HFFc6 (cell line): ENCODE measurements around the gene EOLA1. TPM values are rescaled to one million over a fixed set of nuclear protein-coding genes. Genes with fewer than 3 reads are reported as not detected.
"Not testable (repeated sequence)": the region's sequence is repeated elsewhere in the genome, so short reads cannot be mapped to it uniquely, and the experiment has no call there.

ENCODE experiments used
- DNase-seq: peaks from one replicate; pipeline ENCODE4 v3.0.0-alpha.2; 2018
- H3K27ac Mint-ChIP-seq: 2 replicates; pipeline ENCODE4 v1.8.0; 2020; ENCODE audit warnings: mild to moderate bottlenecking, mixed read lengths
- H3K27me3 Mint-ChIP-seq: 2 replicates; pipeline ENCODE4 v1.8.0; 2021; ENCODE audit warnings: mild to moderate bottlenecking, moderate library complexity, mixed read lengths; ENCODE audit not compliant: insufficient read depth
- H3K36me3 Mint-ChIP-seq: 2 replicates; pipeline ENCODE4 v1.8.0; 2021; ENCODE audit warnings: low read depth, mixed read lengths
- H3K4me1 Mint-ChIP-seq: 2 replicates; pipeline ENCODE4 v1.8.0; 2020; ENCODE audit warnings: low read depth, mixed read lengths
- H3K4me3 Mint-ChIP-seq: 2 replicates; pipeline ENCODE4 v1.8.0; 2020; ENCODE audit warnings: mild to moderate bottlenecking, moderate library complexity, mixed read lengths
- H3K9me3 Mint-ChIP-seq: 2 replicates; pipeline ENCODE4 v1.8.0; 2020; ENCODE audit warnings: mild to moderate bottlenecking, mixed read lengths
- total RNA-seq, 6 experiments: library from RNA; stranded (reverse); fragmentation: NEBNext Ultra II Directional; extraction: Animal tissue kit (Norgen Biotek cat#: 25700); gene quantifications; 2 replicates in 1 of 6; 3 replicates in 5 of 6; pipeline ENCODE4 v1.2.3, GENCODE V29; 2021
- TF ChIP-seq, protein P1 (sequence below): fragments of 200-600 bp; sonication (generic); IDR thresholded peaks from 2 replicates; pipeline ENCODE4 v1.5.0; 2021; ENCODE audit warnings: antibody characterized with exemption, mild to moderate bottlenecking

Gene EOLA1
- total RNA-seq, 6 experiments from 2014 or later: 11.3 to 15.4 (median 13.6) TPM

DNA sequence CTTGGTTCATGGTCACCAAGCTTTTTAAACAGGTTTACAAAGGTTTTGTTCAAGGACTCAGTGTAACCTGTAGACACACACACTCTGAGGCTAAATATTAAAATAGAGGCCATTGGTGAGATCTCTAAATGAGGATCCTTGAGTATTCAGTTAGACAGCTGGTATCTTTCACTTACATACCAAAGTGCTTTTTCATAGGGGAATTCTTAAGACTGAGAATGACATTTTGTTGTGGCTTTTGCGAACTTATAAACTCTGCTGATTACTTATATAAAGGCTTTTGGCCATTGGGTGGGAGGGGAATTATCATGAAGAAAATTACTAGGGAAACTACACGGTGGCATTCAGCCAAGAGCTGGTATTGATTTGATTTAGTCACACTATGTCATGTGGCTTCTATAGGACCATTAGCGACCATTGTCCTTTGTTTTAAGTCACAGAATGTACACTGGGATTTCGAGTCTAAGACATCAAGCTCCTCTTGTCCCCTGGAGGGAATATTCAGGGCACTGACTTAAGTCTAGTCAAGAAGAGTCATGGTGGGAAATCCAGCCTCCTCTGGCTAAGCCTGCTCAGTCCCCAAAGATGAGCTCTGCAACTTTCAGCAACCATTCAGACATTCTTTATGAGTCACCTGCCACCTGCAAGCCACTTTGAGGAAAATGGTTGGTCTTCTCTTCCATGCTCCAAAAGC lies 10.6 kb downstream of the EOLA1 start:
- not testable (repeated sequence) for H3K27me3 Mint-ChIP-seq, H3K27ac Mint-ChIP-seq, H3K4me1 Mint-ChIP-seq, H3K4me3 Mint-ChIP-seq, DNase-seq, H3K9me3 Mint-ChIP-seq, H3K36me3 Mint-ChIP-seq

- H3K27me3 Mint-ChIP-seq, H3K4me1 Mint-ChIP-seq, H3K4me3 Mint-ChIP-seq, H3K36me3 Mint-ChIP-seq, DNase-seq, H3K27ac Mint-ChIP-seq, H3K9me3 Mint-ChIP-seq: not testable (repeated sequence)
Measured at GRCh38 chrX:149551939-149552248, 11.1 kb downstream of the EOLA1 start.

- not testable (repeated sequence) for H3K4me3 Mint-ChIP-seq, H3K36me3 Mint-ChIP-seq, H3K4me1 Mint-ChIP-seq, H3K27ac Mint-ChIP-seq, DNase-seq, H3K27me3 Mint-ChIP-seq, H3K9me3 Mint-ChIP-seq
Measured at GRCh38 chrX:149555251-149555650, 14.4 kb downstream of the EOLA1 start.

DNA sequence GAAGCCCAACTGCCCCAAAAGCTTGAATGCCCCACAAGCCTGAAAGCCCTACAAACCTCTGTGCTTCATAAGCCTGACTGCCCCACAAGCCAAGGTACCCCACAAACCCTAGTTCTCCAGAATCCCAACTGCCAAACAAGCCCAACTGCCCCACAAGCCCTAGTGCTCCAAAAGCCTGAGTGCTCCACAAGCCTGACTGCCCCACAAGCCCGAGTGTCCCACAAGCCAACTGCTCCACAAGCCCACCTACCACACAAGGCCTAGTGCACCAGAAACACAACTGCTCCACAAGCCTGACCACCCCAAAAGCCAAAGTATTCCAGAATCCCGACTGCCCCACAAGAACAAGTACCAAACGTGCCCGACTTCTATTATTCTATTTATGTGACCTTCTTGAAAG lies 22.5 kb downstream of the EOLA1 start:
- Mint-ChIP-seq H3K36me3 (no peaks in the 10 kb centered on the region), H3K27ac (no peak overlapping the region), H3K4me1 (no peaks in the 10 kb centered on the region), H3K9me3 (no peaks in the 10 kb centered on the region), H3K4me3 (no peak overlapping the region), H3K27me3 (peaks cover 4% of the 10 kb centered on the region; the same call in 1 of the 2 replicates)
- TF ChIP-seq, protein P1, sequence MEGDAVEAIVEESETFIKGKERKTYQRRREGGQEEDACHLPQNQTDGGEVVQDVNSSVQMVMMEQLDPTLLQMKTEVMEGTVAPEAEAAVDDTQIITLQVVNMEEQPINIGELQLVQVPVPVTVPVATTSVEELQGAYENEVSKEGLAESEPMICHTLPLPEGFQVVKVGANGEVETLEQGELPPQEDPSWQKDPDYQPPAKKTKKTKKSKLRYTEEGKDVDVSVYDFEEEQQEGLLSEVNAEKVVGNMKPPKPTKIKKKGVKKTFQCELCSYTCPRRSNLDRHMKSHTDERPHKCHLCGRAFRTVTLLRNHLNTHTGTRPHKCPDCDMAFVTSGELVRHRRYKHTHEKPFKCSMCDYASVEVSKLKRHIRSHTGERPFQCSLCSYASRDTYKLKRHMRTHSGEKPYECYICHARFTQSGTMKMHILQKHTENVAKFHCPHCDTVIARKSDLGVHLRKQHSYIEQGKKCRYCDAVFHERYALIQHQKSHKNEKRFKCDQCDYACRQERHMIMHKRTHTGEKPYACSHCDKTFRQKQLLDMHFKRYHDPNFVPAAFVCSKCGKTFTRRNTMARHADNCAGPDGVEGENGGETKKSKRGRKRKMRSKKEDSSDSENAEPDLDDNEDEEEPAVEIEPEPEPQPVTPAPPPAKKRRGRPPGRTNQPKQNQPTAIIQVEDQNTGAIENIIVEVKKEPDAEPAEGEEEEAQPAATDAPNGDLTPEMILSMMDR: no peak
- DNase-seq: no peak

- DNase-seq: no peak
- Mint-ChIP-seq H3K4me1 (peaks cover 21% of the 10 kb centered on the region), H3K36me3 (no peaks in the 10 kb centered on the region), H3K4me3 (no peak overlapping the region), H3K27me3 (peaks cover 3% of the 10 kb centered on the region; the same call in 1 of the 2 replicates), H3K27ac (no peak overlapping the region), H3K9me3 (no peaks in the 10 kb centered on the region)
- TF ChIP-seq, protein P1: no peak
Measured at GRCh38 chrX:149567621-149568417, 27.0 kb downstream of the EOLA1 start.

DNA sequence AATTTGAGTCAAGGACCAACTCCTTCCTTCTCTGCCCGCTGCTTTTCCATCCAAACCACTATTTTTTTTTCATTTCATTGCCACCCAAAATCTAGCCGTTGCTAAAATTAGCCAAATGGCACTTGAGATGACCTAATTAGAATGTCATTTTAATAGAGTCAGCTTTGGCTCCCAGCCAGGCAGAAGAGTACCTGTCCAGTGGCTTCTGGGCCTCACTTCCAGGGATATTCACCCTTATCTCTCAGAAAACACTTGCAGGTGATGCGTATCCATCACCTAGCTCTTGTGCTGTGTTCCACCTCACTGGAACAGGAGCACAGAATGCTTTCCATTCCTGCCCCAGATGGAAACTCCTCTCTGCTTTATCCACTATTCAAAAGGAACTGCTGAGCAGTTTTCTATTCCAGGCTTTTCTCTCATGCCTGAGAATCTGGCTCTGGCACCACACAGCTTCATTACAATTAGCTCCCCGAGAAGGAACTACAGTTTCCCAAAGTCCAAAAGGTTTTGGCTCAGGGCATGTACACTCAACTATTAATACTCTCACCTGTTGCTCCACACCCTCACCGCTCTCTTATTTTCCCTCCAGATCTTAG lies 28.0 kb downstream of the EOLA1 start:
- TF ChIP-seq, protein P1: no peak
- Mint-ChIP-seq H3K27ac (no peak overlapping the region), H3K9me3 (no peaks in the 10 kb centered on the region), H3K36me3 (no peaks in the 10 kb centered on the region), H3K4me1 (peaks cover 25% of the 10 kb centered on the region), H3K27me3 (no peaks in the 10 kb centered on the region; the same call in 1 of the 2 replicates), H3K4me3 (no peak overlapping the region)
- no peak for DNase-seq

DNA sequence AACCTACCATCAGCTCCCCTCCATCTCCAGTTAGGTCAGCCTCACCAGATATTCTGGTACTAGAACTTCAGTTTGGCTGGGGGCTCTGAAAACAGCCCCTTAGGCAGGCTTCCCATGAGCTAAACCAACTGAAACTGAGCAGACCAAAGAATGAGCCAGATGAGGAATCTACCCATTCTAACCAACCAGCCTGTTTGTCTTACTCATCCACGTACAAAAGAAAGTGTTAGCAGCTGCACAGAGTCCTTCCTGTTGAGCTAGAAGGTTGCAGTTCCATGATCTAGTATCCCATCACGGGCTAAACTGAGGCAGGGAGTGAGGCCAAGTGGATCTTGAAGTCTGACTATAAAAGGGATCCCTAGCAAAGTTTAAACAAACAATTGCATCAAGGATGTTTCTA lies 29.0 kb downstream of the EOLA1 start:
- Mint-ChIP-seq H3K27me3 (no peaks in the 10 kb centered on the region; the same call in 1 of the 2 replicates), H3K4me3 (no peak overlapping the region), H3K9me3 (no peaks in the 10 kb centered on the region), H3K36me3 (no peaks in the 10 kb centered on the region), H3K27ac (no peak overlapping the region), H3K4me1 (peaks cover 25% of the 10 kb centered on the region)
- DNase-seq: no peak
- TF ChIP-seq, protein P1: no peak
